ENCODE measurements around the gene LZTFL1.

Gene LZTFL1

DNA sequence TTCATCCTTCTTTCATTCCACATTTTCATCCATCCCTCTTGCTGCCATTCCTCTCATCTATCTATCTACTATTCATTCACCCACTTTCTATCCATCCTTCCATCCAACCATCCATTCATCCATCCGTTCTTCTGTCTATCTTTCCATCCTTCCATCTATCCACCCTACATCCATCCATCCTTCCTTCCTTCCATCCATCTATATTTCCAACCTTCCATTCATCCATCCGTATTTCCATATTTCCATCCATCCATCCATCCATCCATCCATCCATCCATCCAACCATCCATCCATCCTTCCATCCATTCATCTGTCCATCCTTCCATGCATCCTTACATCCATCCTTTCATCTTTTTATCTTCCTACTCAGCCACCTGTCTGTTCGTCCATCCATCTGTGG lies 59.5 kb downstream of the LZTFL1 start:
- Histone ChIP-seq H3K36me3 (no peaks in the 10 kb centered on the region), H3K27me3 (no peaks in the 10 kb centered on the region), H3K9me3 (peaks cover 0 to 6% (median 0%) of the 10 kb centered on the region in 3 donors), H3K4me3 (no peak overlapping the region), H3K27ac (no peak overlapping the region), H3K4me1 (no peaks in the 10 kb centered on the region)
- no peak for DNase-seq
- intact Hi-C loops (cut with DNase I; ENCODE audit: low total_unique reads), result no loop called here
- TF ChIP-seq, protein P1, sequence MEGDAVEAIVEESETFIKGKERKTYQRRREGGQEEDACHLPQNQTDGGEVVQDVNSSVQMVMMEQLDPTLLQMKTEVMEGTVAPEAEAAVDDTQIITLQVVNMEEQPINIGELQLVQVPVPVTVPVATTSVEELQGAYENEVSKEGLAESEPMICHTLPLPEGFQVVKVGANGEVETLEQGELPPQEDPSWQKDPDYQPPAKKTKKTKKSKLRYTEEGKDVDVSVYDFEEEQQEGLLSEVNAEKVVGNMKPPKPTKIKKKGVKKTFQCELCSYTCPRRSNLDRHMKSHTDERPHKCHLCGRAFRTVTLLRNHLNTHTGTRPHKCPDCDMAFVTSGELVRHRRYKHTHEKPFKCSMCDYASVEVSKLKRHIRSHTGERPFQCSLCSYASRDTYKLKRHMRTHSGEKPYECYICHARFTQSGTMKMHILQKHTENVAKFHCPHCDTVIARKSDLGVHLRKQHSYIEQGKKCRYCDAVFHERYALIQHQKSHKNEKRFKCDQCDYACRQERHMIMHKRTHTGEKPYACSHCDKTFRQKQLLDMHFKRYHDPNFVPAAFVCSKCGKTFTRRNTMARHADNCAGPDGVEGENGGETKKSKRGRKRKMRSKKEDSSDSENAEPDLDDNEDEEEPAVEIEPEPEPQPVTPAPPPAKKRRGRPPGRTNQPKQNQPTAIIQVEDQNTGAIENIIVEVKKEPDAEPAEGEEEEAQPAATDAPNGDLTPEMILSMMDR (IDR thresholded peaks at IDR 0.05), result no peak

DNA sequence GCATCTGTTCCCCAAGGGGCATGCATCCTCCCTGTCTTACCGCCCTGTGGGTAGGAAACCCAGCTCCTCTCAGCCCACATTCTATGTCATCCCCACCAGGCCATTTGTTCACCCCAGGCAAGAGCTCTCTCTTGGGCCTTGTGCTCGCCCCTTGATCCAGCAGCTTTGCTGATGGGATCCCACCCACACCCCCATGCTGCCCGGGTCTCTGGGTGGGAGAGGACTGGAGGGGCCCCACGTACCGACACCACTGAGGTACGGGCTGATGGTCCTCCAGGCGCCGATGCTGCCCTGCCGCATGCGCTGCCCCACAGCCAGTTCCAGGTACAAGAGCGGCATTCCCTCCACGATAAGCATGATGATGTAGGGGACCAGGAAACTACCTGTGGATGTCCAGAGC lies 60.1 kb downstream of the LZTFL1 start:
- Histone ChIP-seq H3K4me1 (no peaks in the 10 kb centered on the region), H3K4me3 (no peak overlapping the region), H3K27ac (no peak overlapping the region), H3K36me3 (no peaks in the 10 kb centered on the region), H3K27me3 (peaks cover 0 to 2% of the 10 kb centered on the region in 2 donors), H3K9me3 (peaks cover 0 to 6% (median 0%) of the 10 kb centered on the region in 3 donors)
- intact Hi-C loops (cut with DNase I; ENCODE audit: low total_unique reads), result no loop called here
- TF ChIP-seq, protein P1 (IDR thresholded peaks at IDR 0.05), result no peak
- no peak for DNase-seq

DNA sequence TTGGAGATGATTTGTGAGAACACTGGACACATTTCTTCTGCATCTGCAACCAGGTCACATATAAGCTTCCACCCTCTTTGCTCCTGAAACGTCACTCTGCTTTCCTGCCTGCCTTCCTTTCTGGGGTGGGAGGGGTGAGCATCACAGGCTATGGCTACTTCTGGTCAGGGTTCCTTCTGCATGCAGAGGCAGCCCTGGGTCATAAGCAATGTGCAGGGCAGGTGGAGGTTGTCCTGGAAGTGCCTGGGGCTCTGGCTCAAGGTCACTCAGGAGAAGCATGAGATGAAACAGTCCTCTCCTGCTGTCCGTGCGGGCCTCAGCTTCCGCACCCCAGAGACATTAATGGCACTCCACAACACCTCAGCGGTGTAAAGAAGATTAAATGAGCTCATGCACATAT lies 60.6 kb downstream of the LZTFL1 start:
- Histone ChIP-seq H3K27ac (no peak overlapping the region), H3K27me3 (peaks cover 0 to 2% of the 10 kb centered on the region in 2 donors), H3K9me3 (peaks cover 0 to 6% (median 0%) of the 10 kb centered on the region in 3 donors), H3K4me3 (no peak overlapping the region), H3K36me3 (no peaks in the 10 kb centered on the region), H3K4me1 (no peaks in the 10 kb centered on the region)
- intact Hi-C loops (cut with DNase I; ENCODE audit: low total_unique reads), result no loop called here
- TF ChIP-seq, protein P1 (IDR thresholded peaks at IDR 0.05), result no peak
- no peak for DNase-seq

DNA sequence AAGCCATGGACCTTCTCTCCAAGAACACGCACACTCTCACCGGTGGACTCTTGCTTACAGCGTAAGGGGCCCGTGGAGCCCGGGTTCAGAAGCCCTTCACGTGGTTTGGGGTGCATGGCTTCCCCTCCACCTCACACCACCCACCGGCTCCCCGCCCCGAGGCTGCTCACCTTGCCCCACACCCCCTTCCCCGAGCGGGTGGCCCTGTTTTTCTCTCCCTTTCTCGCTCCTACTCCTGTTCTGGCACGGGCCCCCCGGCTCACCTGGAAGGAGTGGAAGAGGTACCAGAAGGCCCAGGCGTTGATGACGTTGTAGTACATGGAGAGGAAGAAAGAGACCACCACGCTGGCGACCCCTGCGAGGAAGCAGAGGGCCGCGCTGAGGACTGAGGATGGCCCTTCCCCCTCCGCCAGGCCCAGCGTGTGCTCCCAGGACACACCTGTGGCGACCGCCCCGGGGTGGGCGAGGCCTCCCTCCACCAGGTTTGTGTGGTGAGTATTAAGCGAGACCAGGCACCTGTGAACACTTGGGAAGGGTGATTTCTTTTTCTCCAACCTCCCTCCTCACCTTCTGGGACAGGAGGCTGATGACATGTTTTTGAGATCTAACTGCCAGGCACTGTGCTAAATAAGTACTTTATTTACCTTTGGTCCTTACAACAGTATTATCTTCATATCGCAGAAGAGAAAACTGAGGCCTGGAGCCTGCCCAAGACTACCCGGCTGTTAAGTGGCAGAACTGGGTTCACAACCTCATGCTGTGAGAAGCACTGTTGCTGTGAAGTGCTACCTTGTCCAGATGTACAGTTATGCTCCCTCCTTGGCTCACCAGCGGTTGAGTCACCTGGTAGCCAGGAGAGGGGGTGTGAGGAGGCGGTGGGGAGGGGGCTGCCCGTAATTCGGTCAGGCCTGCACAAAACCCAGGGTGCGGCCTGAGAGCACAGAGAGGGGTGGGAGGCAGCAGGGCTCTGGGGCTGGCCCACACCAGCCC lies 61.9 kb downstream of the LZTFL1 start:
- no peak for DNase-seq
- Histone ChIP-seq H3K36me3 (no peaks in the 10 kb centered on the region), H3K9me3 (peaks cover 0 to 5% (median 0%) of the 10 kb centered on the region in 3 donors), H3K27me3 (peaks cover 0 to 2% of the 10 kb centered on the region in 2 donors), H3K4me1 (no peaks in the 10 kb centered on the region), H3K4me3 (no peak overlapping the region), H3K27ac (no peak overlapping the region)
- TF ChIP-seq, protein P1 (IDR thresholded peaks at IDR 0.05), result no peak
- intact Hi-C loops (cut with DNase I; ENCODE audit: low total_unique reads), result no loop called here

- H3K9me3 ChIP-seq, result no peaks in the 10 kb centered on the region
- H3K27ac ChIP-seq, result no peak overlapping the region
- H3K4me3 ChIP-seq, result no peak overlapping the region
- H3K36me3 ChIP-seq, result no peaks in the 10 kb centered on the region
- peaks cover 0 to 2% of the 10 kb centered on the region in 2 donors for H3K27me3 ChIP-seq
- TF ChIP-seq, protein P1 (IDR thresholded peaks at IDR 0.05), result no peak
- DNase-seq, result no peak
- H3K4me1 ChIP-seq, result no peaks in the 10 kb centered on the region
- intact Hi-C loops (cut with DNase I; ENCODE audit: low total_unique reads), result no loop called here
These were observed 63.1 kb downstream of the LZTFL1 start for GRCh38 chr3:45778761-45779201.
